Measurements from ENCODE around the gene RTN4RL2.

RTN4RL2 gene

GRCh38 chr11:57460022-57460757 lies at the start of gene RTN4RL2:
RTN4RL2 (plus strand) TSS chr11:57460528; CDS start chr11:57460866, 338 bp downstream.
- no peak for DNase-seq (ENCODE audit: low read depth)

DNA sequence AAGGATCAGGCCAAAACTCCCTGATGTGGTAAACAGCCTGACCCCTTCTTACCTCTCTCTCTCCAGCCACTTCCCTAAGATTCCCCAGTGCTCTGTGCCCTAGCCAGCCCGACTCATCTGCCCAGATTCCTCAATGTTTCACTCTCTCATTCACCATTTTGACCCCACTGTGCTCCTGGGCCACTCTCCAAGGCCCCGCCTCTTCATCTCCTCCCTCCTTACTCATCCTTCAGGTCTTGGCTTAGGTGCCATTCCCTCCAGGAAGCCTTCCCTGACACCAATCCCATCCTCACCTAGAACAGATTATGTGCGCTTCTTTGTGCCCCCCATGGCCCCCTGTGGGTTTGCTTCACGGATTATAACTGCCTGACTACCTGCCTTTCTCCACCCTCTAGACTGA lies 46.6 kb upstream of the RTN4RL2 start:
- no peak for DNase-seq (ENCODE audit: low read depth)

DNA sequence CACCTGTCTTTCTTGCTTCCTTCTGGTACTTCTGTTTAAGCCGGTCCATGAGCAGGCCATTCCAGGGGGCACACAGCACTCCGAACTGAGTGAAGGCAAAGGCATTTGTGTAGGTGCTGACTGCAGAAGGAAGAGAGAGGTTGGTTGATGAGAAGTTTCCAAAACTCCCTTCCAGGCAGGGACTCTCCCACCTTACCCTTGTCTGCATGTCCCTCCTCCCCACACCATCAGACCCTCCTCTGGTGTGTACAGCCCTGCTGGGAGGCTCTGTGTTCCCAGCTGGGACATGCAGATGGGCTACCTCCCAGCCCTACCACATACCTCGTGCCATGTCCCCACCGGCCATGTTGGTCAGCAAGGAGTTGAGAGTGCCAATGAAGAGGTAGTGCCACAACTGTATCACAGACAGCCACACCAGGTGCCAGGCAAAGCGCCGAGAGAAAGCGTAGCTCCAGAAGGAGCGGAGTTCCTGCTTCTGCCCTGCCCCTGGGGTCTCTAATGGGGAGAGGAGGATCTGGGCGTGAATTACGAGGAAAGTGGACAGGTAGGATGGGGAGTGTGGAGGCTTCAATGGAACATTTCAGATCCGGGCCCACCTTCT lies 45.6 kb upstream of the RTN4RL2 start:
- no peak for DNase-seq (ENCODE audit: low read depth)

GRCh38 chr11:57416436-57416835 lies 43.9 kb upstream of the RTN4RL2 start:
- DNase-seq (ENCODE audit: low read depth): no peak

- no peak for DNase-seq (ENCODE audit: low read depth)
Measured at GRCh38 chr11:57417056-57417455, 43.3 kb upstream of the RTN4RL2 start.

GRCh38 chr11:57418131-57418530 lies 42.2 kb upstream of the RTN4RL2 start:
- no peak for DNase-seq (ENCODE audit: low read depth)

DNA sequence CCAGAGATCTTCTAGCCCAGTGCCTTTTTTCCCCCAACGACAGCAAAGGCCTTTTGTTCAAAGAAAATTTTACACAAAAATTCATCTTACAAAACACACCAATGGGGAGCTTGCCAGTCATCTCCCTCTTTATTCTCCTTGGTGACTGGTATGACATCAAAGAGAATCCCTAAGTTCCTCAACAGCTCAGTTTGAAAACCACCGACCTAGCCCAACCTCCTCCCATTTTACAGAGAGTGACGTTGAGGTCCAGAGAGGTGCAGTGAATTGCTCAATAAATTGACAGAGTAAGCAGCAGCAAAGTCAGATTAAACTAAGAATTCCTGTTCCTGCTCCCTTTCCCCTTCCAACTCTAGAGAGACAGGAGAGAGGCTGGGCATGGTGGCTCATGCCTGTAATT lies 41.2 kb upstream of the RTN4RL2 start:
- DNase-seq (ENCODE audit: low read depth): no peak

DNA sequence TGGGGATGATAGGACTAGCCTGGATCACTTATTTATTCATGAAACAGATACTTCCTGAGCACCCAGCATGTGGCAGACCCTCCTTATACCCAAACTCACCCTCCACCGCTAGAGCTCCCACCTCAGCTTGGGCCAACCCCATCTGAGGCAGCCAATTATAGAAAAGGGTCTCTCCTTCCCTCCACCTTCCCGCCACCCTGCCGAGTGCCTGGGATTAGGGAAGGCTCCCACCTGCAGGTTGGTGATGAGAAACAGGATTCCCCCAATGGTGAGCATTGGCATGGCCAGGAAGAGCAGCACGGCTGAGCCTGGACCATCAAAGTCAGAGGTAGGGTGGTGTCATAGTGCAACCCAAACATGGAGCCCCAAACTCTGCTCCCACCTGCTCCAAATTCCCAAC lies 39.3 kb upstream of the RTN4RL2 start:
- DNase-seq (ENCODE audit: low read depth): no peak

- no peak for DNase-seq (ENCODE audit: low read depth)
Measured at GRCh38 chr11:57421805-57422204, 38.5 kb upstream of the RTN4RL2 start.

DNA sequence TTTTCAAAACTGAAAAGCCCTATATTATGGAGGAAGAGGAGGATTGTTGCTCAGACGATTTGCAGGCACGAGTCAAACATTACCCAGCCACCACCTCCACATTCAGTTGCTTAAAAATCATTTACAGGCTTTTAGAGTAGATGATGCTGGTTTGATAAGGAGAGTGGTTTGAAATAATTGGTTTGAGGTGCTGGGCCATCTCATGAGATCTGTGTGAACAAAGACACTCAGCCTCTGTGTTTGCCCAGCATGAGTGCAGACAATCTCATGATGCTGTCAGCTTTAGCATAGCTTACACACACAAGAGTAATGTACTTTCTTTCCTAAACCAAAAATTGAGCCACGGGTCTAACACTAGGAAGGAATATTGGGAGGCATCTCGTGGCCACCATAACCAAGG lies 37.7 kb upstream of the RTN4RL2 start:
- DNase-seq (ENCODE audit: low read depth): no peak

DNA sequence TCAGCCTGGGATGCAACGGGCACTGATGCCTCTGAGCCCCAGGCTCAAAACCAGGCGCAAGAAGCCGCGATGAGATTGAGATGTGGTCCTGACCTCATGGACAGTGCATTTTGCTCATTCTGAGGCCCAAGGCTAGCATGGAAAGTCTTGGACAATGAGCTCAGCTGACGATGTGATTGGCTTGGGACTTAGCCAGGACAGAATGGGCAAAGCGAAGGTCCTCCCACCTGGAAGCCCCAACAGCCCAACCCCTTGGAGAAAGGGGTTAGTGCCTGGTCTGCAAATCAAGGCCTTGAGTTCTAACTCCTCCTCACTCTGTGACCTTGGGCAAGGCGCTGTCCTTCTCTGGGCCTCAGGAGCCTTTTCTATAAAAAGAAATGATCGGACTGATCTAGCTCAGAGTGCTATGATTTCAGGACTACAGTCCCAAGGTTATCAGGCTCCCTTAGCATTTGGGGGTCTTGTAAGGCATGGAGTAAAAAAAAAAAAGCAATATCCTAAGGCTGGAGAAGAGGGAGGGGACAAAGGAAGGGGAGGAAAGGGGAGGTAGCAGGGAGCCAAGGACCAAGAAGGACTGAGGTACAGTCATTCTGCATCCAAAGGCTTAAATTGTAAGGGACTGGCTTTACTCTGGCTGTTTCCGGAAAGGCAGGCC lies 36.1 kb upstream of the RTN4RL2 start:
- DNase-seq (ENCODE audit: low read depth): no peak

DNA sequence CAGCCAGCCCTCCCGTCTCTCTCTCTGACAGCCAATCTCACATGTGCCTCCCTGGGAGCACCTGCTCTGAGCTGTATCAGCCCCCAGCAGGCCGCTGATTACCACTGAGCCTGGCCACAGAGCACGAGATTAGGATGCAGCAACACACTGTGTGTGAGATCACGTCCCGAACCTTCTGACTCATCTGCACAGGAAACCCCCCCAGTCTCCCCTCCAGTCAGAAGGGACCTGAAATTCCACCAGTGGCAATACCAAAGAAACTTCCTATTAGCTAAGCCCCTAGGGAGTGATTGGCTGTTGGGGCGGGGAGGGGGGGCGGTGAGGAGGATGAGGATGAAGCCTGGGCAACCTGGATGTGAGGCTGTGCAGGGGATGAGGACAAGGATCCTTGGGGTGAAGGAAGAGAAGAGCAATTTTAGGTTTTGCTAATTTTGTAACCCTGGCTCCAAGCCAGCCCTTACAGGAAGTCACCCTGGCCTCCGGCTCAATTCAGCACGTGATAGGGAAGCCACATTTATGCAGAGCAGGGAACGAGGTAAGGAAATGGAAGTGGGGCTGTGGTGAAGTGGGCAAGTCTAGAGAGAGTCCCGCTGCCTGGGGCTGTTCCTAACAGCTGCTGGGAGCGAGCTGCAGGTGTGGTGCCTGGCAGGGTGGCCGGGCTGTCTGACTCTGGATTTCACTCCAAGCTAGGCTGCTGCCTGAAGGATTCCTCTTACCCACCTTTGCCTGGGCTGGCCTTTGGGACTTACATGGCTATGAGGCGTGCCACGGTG lies 35.4 kb upstream of the RTN4RL2 start:
- peak; percentile 65 for DNase-seq (ENCODE audit: low read depth)

- no peak for DNase-seq (ENCODE audit: low read depth)
Measured at GRCh38 chr11:57425565-57426438, 34.5 kb upstream of the RTN4RL2 start.

DNA sequence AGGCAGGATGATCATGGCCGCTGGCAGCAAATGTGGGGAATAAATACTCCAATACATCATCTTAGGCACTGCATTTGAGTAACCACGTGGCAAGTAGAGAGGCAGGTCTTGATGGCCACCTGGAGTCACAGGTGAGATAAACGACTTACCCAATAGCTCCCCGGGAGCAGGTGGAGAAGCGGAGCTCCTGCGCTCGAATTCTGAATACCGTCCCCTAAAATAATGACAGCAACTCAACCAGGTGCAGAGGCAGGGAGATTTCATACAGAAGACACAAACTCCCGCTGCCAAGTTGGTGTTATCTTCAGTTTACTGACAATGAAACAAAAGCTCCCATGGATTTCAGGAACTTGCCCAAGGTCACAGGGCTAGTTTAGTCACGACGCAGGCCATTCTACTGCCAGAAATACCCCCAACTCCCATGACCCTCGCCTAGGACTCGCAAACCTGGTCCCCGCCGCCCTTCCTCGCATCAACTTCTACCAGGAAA lies 33.8 kb upstream of the RTN4RL2 start:
- DNase-seq (ENCODE audit: low read depth): no peak

GRCh38 chr11:57426929-57427726 lies 33.2 kb upstream of the RTN4RL2 start, which contains the start of gene SLC43A3:
SLC43A3 (minus strand) TSS chr11:57427121; CDS start chr11:57426172, 949 bp downstream.
- DNase-seq (ENCODE audit: low read depth): peak; percentile 50

DNA sequence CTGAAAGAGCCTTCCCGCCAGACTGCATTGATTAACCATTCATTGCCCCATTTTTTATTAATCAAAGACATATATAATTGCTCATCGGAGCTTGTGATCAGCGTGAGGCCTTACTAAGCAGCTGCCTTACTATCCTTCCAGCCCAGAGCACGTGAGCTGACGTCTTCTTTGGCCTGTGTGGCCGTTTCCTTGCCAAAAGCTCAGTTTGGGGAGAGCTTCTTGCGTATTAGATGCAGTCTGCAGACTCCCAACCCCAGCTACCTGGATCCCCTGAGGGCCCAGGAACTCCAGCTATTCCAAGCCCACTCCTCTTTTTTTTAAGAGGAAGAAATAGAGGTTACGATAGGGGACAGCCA lies 32.6 kb upstream of the RTN4RL2 start:
- no peak for DNase-seq (ENCODE audit: low read depth)

DNA sequence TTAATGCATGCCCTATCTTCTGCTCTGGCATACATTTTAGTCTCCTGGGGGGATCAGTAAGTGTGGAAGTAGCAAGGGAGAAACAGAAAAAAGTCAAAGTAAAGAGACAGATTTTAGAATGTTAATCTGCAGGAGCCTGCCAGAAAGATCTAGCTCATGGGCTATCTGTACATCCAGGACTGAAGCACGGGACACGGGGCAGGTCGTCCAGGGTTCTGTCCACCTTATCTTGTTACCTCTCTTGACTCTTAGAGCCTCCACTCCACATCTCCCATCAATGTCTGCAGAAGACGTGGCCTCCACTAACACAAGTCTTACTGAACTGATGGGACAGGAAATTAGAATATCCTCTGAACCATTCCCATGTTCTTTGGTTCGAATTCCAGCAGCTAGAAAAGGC lies 31.7 kb upstream of the RTN4RL2 start:
- no peak for DNase-seq (ENCODE audit: low read depth)

DNA sequence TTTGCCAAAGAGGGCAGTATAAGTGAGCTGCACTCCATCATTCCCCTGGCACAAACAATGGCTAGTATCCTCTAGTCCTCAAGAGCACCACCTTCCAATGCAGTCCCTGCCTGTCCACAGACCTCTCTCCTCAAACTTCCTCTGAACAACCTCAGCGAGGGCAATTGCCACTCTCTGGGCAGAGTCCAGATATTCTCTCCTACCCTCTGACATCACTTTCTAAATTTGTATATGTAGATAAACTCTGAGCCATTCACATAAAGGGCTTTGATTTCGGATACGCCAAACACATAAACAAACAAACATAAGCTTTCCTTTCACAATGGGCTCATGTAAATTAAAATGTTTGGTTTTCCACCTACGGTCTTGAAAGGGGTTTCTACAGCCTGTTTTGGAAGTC lies 30.4 kb upstream of the RTN4RL2 start:
- DNase-seq (ENCODE audit: low read depth): no peak

DNA sequence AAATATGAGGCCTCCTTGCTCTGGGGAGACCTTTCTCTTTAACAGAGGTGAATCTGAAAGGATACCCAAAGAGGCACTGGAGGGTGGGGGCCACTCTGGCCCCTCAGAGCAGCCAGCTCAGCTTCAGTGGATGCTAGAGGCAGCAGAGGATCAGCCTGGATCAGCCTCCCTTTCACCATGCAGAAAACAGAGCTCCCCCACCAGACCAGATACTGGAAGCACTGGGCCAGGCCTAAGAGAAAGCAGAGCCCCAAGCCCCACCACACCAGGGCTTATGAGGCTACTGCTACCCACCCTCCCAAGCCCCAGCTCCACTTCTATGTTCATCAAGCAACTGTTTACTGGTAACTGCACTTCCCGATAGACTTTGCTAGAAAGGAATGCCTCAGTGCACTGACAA lies 29.4 kb upstream of the RTN4RL2 start:
- DNase-seq (ENCODE audit: low read depth): no peak

DNA sequence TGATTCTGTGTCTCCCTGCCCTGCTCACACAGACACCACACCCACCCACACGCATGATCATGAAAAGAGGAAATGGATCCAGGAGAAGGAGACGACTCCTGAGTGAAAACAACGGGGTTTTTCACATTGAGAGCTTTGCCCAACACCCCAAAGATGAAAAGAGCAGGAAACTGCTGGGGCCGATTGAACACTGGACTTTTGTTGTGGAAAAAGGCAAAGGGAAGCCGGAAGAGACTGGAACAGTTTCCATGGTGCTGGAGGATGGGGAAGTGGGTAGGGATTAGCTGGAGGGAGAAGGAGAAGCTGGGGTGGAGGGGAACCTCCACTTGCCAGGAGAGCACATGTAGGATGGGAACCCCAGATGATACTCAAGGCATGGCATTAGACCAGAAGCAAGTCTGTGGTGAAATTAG lies 28.2 kb upstream of the RTN4RL2 start:
- no peak for DNase-seq (ENCODE audit: low read depth)

All from activated T-cell treated with anti-CD3 and anti-CD28 coated beads for 1 hour (primary cell).